ENCODE results near the gene RAB34.
"Not testable (repeated sequence)": the region's sequence is repeated elsewhere in the genome, so short reads cannot be mapped to it uniquely, and the experiment has no call there.

RAB34 gene

DNA sequence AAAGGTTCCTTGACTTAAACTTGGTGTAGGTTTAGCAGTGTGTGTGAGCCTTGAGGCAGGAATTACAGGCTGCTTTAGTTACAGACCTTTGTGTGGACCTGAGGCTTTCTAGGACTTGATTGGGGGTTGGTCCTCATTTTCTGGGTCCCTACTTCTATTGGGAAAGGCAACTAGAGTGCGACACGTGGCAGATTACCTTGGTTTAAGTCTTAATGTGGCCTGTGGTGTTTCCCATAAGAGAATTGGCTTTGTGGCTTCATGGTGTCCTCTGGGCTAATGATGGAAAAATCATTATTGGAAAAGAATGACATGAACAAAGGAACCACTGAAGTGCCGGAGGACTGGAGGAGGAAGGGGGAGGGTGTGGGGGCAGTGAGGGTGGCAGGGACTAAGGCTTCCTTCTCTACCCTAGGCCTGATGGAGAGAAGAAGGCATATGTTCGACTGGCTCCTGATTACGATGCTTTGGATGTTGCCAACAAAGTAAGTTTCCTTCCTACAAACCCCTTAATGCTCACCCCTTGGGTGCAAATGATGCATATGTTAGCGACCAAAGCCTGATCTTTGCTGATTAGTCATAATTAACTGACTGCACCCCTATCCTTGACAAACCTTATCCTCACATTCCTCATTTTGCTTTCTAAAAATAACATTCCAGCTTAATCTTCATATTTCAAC, 5.6 kb upstream of the RAB34 start:
- H3K27ac ChIP-seq = peak overlapping the region; percentile 99
- no peak for TF ChIP-seq CTCF (conservative IDR thresholded peaks at IDR 0.05; ENCODE audit: low read depth)
- ChIA-PET CTCF (no interaction called here), POLR2A (ENCODE audit: low non-redundant PET) (interaction anchor here (0.7 kb wide), 1 partner anchor 226 kb away, joined by 10 read pairs; no protein-coding TSS in a partner anchor)
- no peak for DNase-seq (ENCODE audit: low spot score)

GRCh38 chr17:28722417-28723158, 4.9 kb upstream of the RAB34 start:
- ChIA-PET CTCF (interaction anchor here (0.9 kb wide), 1 partner anchor 10 kb away, joined by 5 read pairs; no protein-coding TSS in a partner anchor), POLR2A (ENCODE audit: low non-redundant PET) (interaction anchor here (0.7 kb wide), 1 partner anchor 227 kb away, joined by 10 read pairs; no protein-coding TSS in a partner anchor)
- TF ChIP-seq CTCF (conservative IDR thresholded peaks at IDR 0.05; ENCODE audit: low read depth) = no peak
- no peak for DNase-seq (ENCODE audit: low spot score)
- peak overlapping the region; percentile 99 for H3K27ac ChIP-seq

- POLR2A ChIA-PET (ENCODE audit: low non-redundant PET) = not testable (repeated sequence)
Measured at GRCh38 chr17:28720997-28721329, 3.3 kb upstream of the RAB34 start.

GRCh38 chr17:28720247-28720996, 2.8 kb upstream of the RAB34 start:
- no peak for DNase-seq (ENCODE audit: low spot score)
- POLR2A ChIA-PET (ENCODE audit: low non-redundant PET) = interaction anchor here (0.6 to 1.8 kb wide), 4 partner anchors 10 to 80 kb away, joined by 3 to 11 read pairs (median 6); partner anchors contain the start of gene PROCA1

More at GRCh38 chr17:28720997-28721329, 3.3 kb upstream of the RAB34 start:
- DNase-seq (ENCODE audit: low spot score); CTCF ChIA-PET: not testable (repeated sequence)
- peak overlapping the region; percentile 99 for H3K27ac ChIP-seq

DNA sequence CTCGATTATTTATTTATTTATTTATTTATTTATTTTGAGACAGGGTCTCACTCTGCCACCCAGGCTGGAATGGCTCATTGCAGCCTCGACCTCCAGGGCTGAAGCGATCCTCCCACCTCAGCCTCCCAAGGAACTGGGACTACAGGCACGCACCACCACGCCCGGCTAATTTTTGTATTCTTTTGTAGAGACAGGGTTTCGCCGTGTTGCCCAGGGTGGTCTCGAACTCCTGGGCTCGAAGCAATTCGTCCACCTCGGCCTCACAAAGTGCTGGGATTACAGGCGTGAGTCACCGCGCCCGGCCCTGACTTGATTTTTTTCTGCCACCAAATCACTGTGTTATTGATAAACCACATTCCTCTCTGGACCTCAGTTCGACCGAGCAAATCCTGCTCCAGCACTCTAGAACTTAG, 1.4 kb upstream of the RAB34 start:
- DNase-seq (ENCODE audit: low spot score) = no peak
- POLR2A ChIA-PET (ENCODE audit: low non-redundant PET) = interaction anchor here (0.6 to 1.8 kb wide), 7 partner anchors 8 to 233 kb away, joined by 3 to 11 read pairs (median 5); partner anchors contain the start of genes BLTP2, PHF12 and PROCA1
- no peak for TF ChIP-seq CTCF (conservative IDR thresholded peaks at IDR 0.05; ENCODE audit: low read depth)
- CTCF ChIA-PET = interaction anchor here (0.8 kb wide), 1 partner anchor 31 kb away, joined by 3 read pairs; no protein-coding TSS in a partner anchor
- peak overlapping the region; percentile 99 for H3K27ac ChIP-seq

More at GRCh38 chr17:28720247-28720996, 2.8 kb upstream of the RAB34 start:
- H3K27ac ChIP-seq = peak overlapping the region; percentile 99
- CTCF ChIA-PET = no interaction called here
- TF ChIP-seq CTCF (conservative IDR thresholded peaks at IDR 0.05; ENCODE audit: low read depth) = peak; percentile 12; the same call in 1 of the 2 replicates

GRCh38 chr17:28718333-28719020, 809 bp upstream of the RAB34 start:
- ChIA-PET CTCF (no interaction called here), POLR2A (ENCODE audit: low non-redundant PET) (no interaction called here)
- no peak for DNase-seq (ENCODE audit: low spot score)
- H3K27ac ChIP-seq = peak overlapping the region; percentile 99
- no peak for TF ChIP-seq CTCF (conservative IDR thresholded peaks at IDR 0.05; ENCODE audit: low read depth)
